Effector memory CD4-positive, alpha-beta T cell (primary cell): ENCODE data around the gene MAP3K5.

Source experiments
- DNase-seq, 3 donors: peaks; one replicate each; pipeline ENCODE4 v3.0.0-alpha.2; 2020
- H3K27ac ChIP-seq: 2 replicates; pipeline ENCODE4 v1.7.0; 2013; ENCODE audit warnings: mild to moderate bottlenecking, low read length, moderate library complexity; ENCODE audit not compliant: insufficient read depth, poor library complexity, severe bottlenecking
- H3K27me3 ChIP-seq: replicated peaks from 2 replicates; pipeline ENCODE4 v1.7.0; 2013; ENCODE audit warnings: mild to moderate bottlenecking, low read length; ENCODE audit not compliant: insufficient read depth, control insufficient read depth, poor library complexity, severe bottlenecking
- H3K36me3 ChIP-seq: 2 replicates; pipeline ENCODE4 v1.7.0; 2013; ENCODE audit warnings: mild to moderate bottlenecking, low read length, moderate library complexity; ENCODE audit not compliant: control insufficient read depth, insufficient read depth
- H3K4me1 ChIP-seq: 2 replicates; pipeline ENCODE4 v1.7.0; 2013; ENCODE audit warnings: low read length, mild to moderate bottlenecking; ENCODE audit not compliant: control insufficient read depth, insufficient read depth, poor library complexity, severe bottlenecking
- H3K4me3 ChIP-seq: 2 replicates; pipeline ENCODE4 v1.7.0; 2013; ENCODE audit warnings: low read length, low read depth, mild to moderate bottlenecking; ENCODE audit not compliant: insufficient read depth, poor library complexity, severe bottlenecking
- H3K9me3 ChIP-seq: 2 replicates; pipeline ENCODE4 v1.7.0; 2013; ENCODE audit warnings: mild to moderate bottlenecking, low read length, moderate library complexity; ENCODE audit not compliant: control insufficient read depth

The MAP3K5 gene

GRCh38 chr6:136656121-136656520 lies 136.2 kb downstream of the MAP3K5 start:
- H3K4me1 ChIP-seq, result no peaks in the 10 kb centered on the region
- H3K9me3 ChIP-seq, result no peaks in the 10 kb centered on the region
- DNase-seq, result no peak
- H3K36me3 ChIP-seq, result peaks cover 17% of the 10 kb centered on the region
- no peaks in the 10 kb centered on the region for H3K27me3 ChIP-seq
- H3K27ac ChIP-seq, result no peak overlapping the region
- no peak overlapping the region for H3K4me3 ChIP-seq

GRCh38 chr6:136655239-136656014 lies 136.8 kb downstream of the MAP3K5 start:
- Histone ChIP-seq H3K27ac (no peak overlapping the region), H3K4me3 (no peak overlapping the region), H3K9me3 (no peaks in the 10 kb centered on the region), H3K36me3 (peaks cover 17% of the 10 kb centered on the region), H3K27me3 (no peaks in the 10 kb centered on the region), H3K4me1 (no peaks in the 10 kb centered on the region)
- no peak for DNase-seq

- Histone ChIP-seq H3K27me3 (no peaks in the 10 kb centered on the region), H3K36me3 (peaks cover 17% of the 10 kb centered on the region), H3K4me1 (no peaks in the 10 kb centered on the region), H3K4me3 (no peak overlapping the region), H3K27ac (no peak overlapping the region), H3K9me3 (no peaks in the 10 kb centered on the region)
- DNase-seq, result no peak
These were observed 138.2 kb downstream of the MAP3K5 start for GRCh38 chr6:136654086-136654485.

GRCh38 chr6:136652656-136653055 lies 139.6 kb downstream of the MAP3K5 start:
- no peak overlapping the region for H3K27ac ChIP-seq
- peaks cover 15% of the 10 kb centered on the region for H3K36me3 ChIP-seq

GRCh38 chr6:136651982-136652381 lies 140.3 kb downstream of the MAP3K5 start:
- H3K4me1 ChIP-seq, result no peaks in the 10 kb centered on the region
- DNase-seq, result no peak
- no peaks in the 10 kb centered on the region for H3K27me3 ChIP-seq
- no peak overlapping the region for H3K4me3 ChIP-seq
- H3K36me3 ChIP-seq, result peaks cover 8% of the 10 kb centered on the region
- no peak overlapping the region for H3K27ac ChIP-seq
- H3K9me3 ChIP-seq, result no peaks in the 10 kb centered on the region

More at GRCh38 chr6:136652656-136653055, 139.6 kb downstream of the MAP3K5 start:
- no peaks in the 10 kb centered on the region for H3K9me3 ChIP-seq
- H3K4me1 ChIP-seq, result no peaks in the 10 kb centered on the region
- H3K4me3 ChIP-seq, result no peak overlapping the region
- no peak for DNase-seq
- no peaks in the 10 kb centered on the region for H3K27me3 ChIP-seq

DNA sequence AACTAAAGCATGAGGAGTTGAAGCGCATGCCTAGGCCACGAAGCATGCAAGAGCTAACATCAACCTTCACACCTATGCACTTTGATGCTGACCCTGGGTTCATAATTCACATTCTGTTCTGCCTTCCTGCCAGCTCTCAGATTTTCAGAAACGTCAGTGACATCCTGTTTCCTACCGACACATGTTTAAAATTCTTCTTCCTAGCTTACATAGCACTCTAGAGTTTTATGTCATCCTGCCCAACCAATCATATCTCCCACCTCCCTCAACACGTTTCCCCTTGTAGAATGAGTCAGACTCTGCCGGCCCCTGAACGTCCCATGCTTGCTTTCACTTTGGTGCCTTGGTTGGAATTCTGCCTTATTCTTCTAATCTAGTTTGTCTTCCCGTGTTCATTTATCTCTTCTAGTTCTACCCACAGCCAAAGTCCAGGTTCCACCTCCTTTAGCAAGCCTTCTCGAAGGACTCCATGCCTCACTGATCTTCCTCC lies 144.9 kb downstream of the MAP3K5 start:
- Histone ChIP-seq H3K9me3 (no peaks in the 10 kb centered on the region), H3K36me3 (no peaks in the 10 kb centered on the region), H3K27ac (peak overlapping the region; percentile 56), H3K4me1 (peaks cover 3% of the 10 kb centered on the region), H3K4me3 (no peak overlapping the region), H3K27me3 (no peaks in the 10 kb centered on the region)
- DNase-seq, result peak; percentile 16 to 37 (median 35)

DNA sequence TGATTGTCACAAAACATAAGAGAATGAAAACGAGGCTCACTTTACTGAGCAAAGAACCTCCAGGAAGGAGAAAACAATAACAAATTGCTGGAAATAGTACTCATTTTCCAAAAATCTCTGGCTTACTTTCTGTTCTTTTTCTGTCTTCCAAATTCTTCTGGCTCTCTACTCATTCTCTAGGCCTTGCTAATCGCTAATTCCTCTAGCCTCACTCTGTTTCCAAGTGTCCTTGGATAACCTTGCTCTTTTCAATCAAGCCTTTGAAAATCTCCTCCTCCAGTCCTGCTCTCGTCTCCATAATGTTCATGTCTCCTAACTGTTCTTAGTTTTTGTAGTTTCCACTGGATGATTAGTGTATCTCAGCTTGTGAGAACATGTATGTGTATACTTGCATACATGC lies 145.9 kb downstream of the MAP3K5 start:
- H3K27me3 ChIP-seq, result no peaks in the 10 kb centered on the region
- peaks cover 3% of the 10 kb centered on the region for H3K4me1 ChIP-seq
- H3K9me3 ChIP-seq, result no peaks in the 10 kb centered on the region
- H3K36me3 ChIP-seq, result no peaks in the 10 kb centered on the region
- DNase-seq, result no peak
- no peak overlapping the region for H3K4me3 ChIP-seq
- H3K27ac ChIP-seq, result peak overlapping the region; percentile 56

- peaks cover 4% of the 10 kb centered on the region for H3K36me3 ChIP-seq
- no peak overlapping the region for H3K27ac ChIP-seq
- no peak for DNase-seq
These were observed 147.7 kb downstream of the MAP3K5 start for GRCh38 chr6:136644597-136644952.

GRCh38 chr6:136643850-136644596 lies 148.3 kb downstream of the MAP3K5 start:
- no peak overlapping the region for H3K4me3 ChIP-seq
- no peaks in the 10 kb centered on the region for H3K9me3 ChIP-seq
- no peaks in the 10 kb centered on the region for H3K27me3 ChIP-seq
- H3K36me3 ChIP-seq, result peaks cover 4% of the 10 kb centered on the region
- H3K27ac ChIP-seq, result no peak overlapping the region
- peak; percentile 43 to 73 (median 59) for DNase-seq
- H3K4me1 ChIP-seq, result peaks cover 3% of the 10 kb centered on the region

More at GRCh38 chr6:136644597-136644952, 147.7 kb downstream of the MAP3K5 start:
- no peak overlapping the region for H3K4me3 ChIP-seq
- no peaks in the 10 kb centered on the region for H3K27me3 ChIP-seq
- no peaks in the 10 kb centered on the region for H3K9me3 ChIP-seq
- peaks cover 3% of the 10 kb centered on the region for H3K4me1 ChIP-seq

- Histone ChIP-seq H3K27me3 (no peaks in the 10 kb centered on the region), H3K4me3 (no peak overlapping the region), H3K27ac (no peak overlapping the region), H3K9me3 (no peaks in the 10 kb centered on the region), H3K4me1 (peaks cover 3% of the 10 kb centered on the region), H3K36me3 (peaks cover 12% of the 10 kb centered on the region)
- no peak for DNase-seq
These were observed 150.3 kb downstream of the MAP3K5 start for GRCh38 chr6:136641873-136642465.
